Astrocyte (in vitro differentiated cells and primary cell): ENCODE measurements around the gene SYT17. TPM values are rescaled to one million over a fixed set of nuclear protein-coding genes. Genes with fewer than 3 reads are reported as not detected.

Source experiments
- DNase-seq: peaks from one replicate; pipeline ENCODE4 v3.0.0-alpha.2; 2010; ENCODE audit warnings: low read depth
- FAIRE-seq: peaks from 2 replicates; lab custom pipeline; 2011; peaks lifted over from hg19 to GRCh38; lab: Jason Lieb, UNC
- H2AFZ ChIP-seq: 2 replicates; pipeline ENCODE4 v1.6.0; 2012; ENCODE audit warnings: low read depth, low read length, inconsistent platforms
- H3K27ac ChIP-seq: 2 replicates; pipeline ENCODE4 v1.5.1; 2011; ENCODE audit warnings: low read depth, low read length, inconsistent platforms
- H3K27me3 ChIP-seq: 2 replicates; pipeline ENCODE4 v1.6.0; 2011; ENCODE audit warnings: low read length, inconsistent platforms; ENCODE audit not compliant: insufficient read depth
- H3K36me3 ChIP-seq: 2 replicates; pipeline ENCODE4 v1.5.1; 2011; ENCODE audit warnings: low read length, inconsistent platforms; ENCODE audit not compliant: insufficient read depth
- H3K4me1 ChIP-seq: 2 replicates; pipeline ENCODE4 v1.5.1; 2011; ENCODE audit warnings: low read length, inconsistent platforms; ENCODE audit not compliant: insufficient read depth
- H3K4me2 ChIP-seq: 2 replicates; pipeline ENCODE4 v1.6.0; 2012; ENCODE audit warnings: low read length, inconsistent platforms
- H3K4me3 ChIP-seq: 2 replicates; pipeline ENCODE4 v1.5.1; 2011; ENCODE audit warnings: low read depth, mild to moderate bottlenecking, low read length, inconsistent platforms; ENCODE audit not compliant: insufficient read depth
- H3K79me2 ChIP-seq: 2 replicates; pipeline ENCODE4 v1.6.0; 2012; ENCODE audit warnings: mild to moderate bottlenecking, low read length, inconsistent platforms; ENCODE audit not compliant: insufficient read depth
- H3K9ac ChIP-seq: 2 replicates; pipeline ENCODE4 v1.6.0; 2012; ENCODE audit warnings: mild to moderate bottlenecking, low read length, inconsistent platforms
- H3K9me3 ChIP-seq: 2 replicates; pipeline ENCODE4 v1.5.1; 2012; ENCODE audit warnings: low read depth, mild to moderate bottlenecking, low read length, inconsistent platforms; ENCODE audit not compliant: insufficient read depth
- H4K20me1 ChIP-seq: 2 replicates; pipeline ENCODE4 v1.6.0; 2012; ENCODE audit warnings: low read length, inconsistent platforms; ENCODE audit not compliant: insufficient read depth
- H3K27ac Mint-ChIP-seq: one replicate; pipeline ENCODE4 v1.8.0; 2021; ENCODE audit warnings: mild to moderate bottlenecking, mixed read lengths; ENCODE audit not compliant: unreplicated experiment
- H3K27me3 Mint-ChIP-seq: one replicate; pipeline ENCODE4 v1.8.0; 2021; ENCODE audit warnings: low read depth, mixed read lengths; ENCODE audit not compliant: unreplicated experiment
- H3K36me3 Mint-ChIP-seq: one replicate; pipeline ENCODE4 v1.8.0; 2021; ENCODE audit warnings: low read depth, mixed read lengths; ENCODE audit not compliant: unreplicated experiment
- H3K4me1 Mint-ChIP-seq: one replicate; pipeline ENCODE4 v1.8.0; 2021; ENCODE audit warnings: low read depth, mixed read lengths; ENCODE audit not compliant: unreplicated experiment
- H3K4me3 Mint-ChIP-seq: one replicate; pipeline ENCODE4 v1.8.0; 2021; ENCODE audit warnings: mild to moderate bottlenecking, moderate library complexity, mixed read lengths; ENCODE audit not compliant: unreplicated experiment
- H3K9me3 Mint-ChIP-seq: one replicate; pipeline ENCODE4 v1.8.0; 2021; ENCODE audit warnings: mild to moderate bottlenecking, mixed read lengths; ENCODE audit not compliant: unreplicated experiment
- CTCF ChIP-seq: IDR thresholded peaks from 2 replicates; pipeline ENCODE4 v1.5.1; 2011; ENCODE audit warnings: low read depth, mild to moderate bottlenecking, inconsistent platforms, low read length, moderate library complexity; ENCODE audit not compliant: insufficient read depth
- EZH2 ChIP-seq: IDR thresholded peaks from 2 replicates; pipeline ENCODE4 v1.6.1; 2012; ENCODE audit warnings: mild to moderate bottlenecking, low read length, inconsistent platforms; ENCODE audit not compliant: insufficient read depth
- total RNA-seq: library from RNA; stranded (reverse); gene quantifications from 2 replicates; pipeline ENCODE4 v1.2.1, GENCODE V29; 2021

SYT17 gene
- total RNA-seq, 1 donor from 2014 or later = 4.8 TPM

DNA sequence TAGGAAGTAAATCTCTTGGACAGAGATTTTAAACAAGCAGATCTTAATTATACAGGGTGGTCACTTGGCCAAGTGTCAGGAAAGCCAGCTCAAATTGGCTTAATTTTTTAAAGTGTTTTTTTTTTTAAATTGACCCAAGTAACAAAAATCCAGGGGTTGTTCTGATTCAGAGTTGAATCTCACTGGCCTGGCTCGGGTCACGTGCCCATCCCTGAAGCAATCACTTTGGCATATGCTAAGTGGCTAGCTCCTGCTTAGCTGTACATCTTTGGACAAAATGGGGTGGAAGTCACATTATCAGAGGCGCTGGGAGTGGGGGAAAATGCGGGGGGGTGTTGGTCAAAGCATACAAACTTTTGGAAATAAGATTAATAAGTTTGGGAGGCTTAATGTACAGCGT lies 141.1 kb downstream of the SYT17 start:
- Histone ChIP-seq H4K20me1 (no peaks in the 10 kb centered on the region), H3K4me1 (no peaks in the 10 kb centered on the region), H3K4me3 (no peak overlapping the region), H3K79me2 (no peaks in the 10 kb centered on the region), H3K9me3 (no peaks in the 10 kb centered on the region), H3K36me3 (no peaks in the 10 kb centered on the region), H3K4me2 (no peak overlapping the region), H3K27ac (no peak overlapping the region), H3K9ac (no peak overlapping the region), H2AFZ (no peak overlapping the region), H3K27me3 (no peaks in the 10 kb centered on the region)
- peaks cover 3% of the 10 kb centered on the region for H3K9me3 Mint-ChIP-seq
- FAIRE-seq (no peak), DNase-seq (no peak)
- H3K27ac Mint-ChIP-seq = no peak overlapping the region
- no peak for TF ChIP-seq EZH2
- H3K27me3 Mint-ChIP-seq = peaks cover 5% of the 10 kb centered on the region
- H3K36me3 Mint-ChIP-seq = no peaks in the 10 kb centered on the region
- no peak overlapping the region for H3K4me3 Mint-ChIP-seq
- no peaks in the 10 kb centered on the region for H3K4me1 Mint-ChIP-seq

GRCh38 chr16:19314718-19315425 lies 146.8 kb downstream of the SYT17 start:
- Histone ChIP-seq H3K4me1 (no peaks in the 10 kb centered on the region), H3K9me3 (no peaks in the 10 kb centered on the region), H3K4me2 (no peak overlapping the region), H4K20me1 (no peaks in the 10 kb centered on the region), H3K4me3 (no peak overlapping the region), H3K9ac (no peak overlapping the region), H3K27ac (no peak overlapping the region), H2AFZ (no peak overlapping the region), H3K36me3 (no peaks in the 10 kb centered on the region), H3K27me3 (no peaks in the 10 kb centered on the region), H3K79me2 (no peaks in the 10 kb centered on the region)
- DNase-seq = no peak
- FAIRE-seq = no peak
- Mint-ChIP-seq H3K27me3 (peaks cover 6% of the 10 kb centered on the region), H3K9me3 (peaks cover 3% of the 10 kb centered on the region), H3K27ac (no peak overlapping the region), H3K4me3 (no peak overlapping the region), H3K4me1 (no peaks in the 10 kb centered on the region), H3K36me3 (no peaks in the 10 kb centered on the region)
- TF ChIP-seq CTCF = no peak
- no peak for TF ChIP-seq EZH2

DNA sequence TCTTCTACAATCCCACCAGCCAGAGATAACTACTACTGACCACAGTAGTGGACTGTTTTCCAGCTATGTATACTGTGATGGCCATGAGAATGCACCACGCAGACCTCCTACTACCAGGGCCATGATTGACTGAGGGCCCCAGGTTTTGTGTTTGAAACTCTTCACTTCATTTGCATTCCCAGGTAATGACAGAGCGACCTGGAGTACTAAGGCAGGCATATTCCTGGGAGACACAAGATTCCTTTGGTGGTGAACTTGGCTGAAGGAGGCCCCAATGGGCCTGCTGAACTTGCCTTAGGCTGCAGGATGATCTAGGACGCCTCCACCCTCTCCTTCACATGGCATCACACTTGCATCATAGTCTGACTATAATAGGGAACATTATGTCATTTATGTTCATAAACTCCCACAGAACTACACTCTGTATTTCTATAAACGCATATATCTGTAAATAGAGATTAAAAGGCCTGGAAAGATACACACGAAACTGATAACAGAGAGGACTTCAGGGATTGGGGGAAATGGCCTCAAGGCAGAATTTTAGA lies 147.9 kb downstream of the SYT17 start:
- FAIRE-seq (no peak), DNase-seq (no peak)
- Mint-ChIP-seq H3K9me3 (peaks cover 3% of the 10 kb centered on the region), H3K36me3 (no peaks in the 10 kb centered on the region), H3K4me1 (no peaks in the 10 kb centered on the region), H3K4me3 (no peak overlapping the region), H3K27me3 (peaks cover 14% of the 10 kb centered on the region), H3K27ac (no peak overlapping the region)
- no peak overlapping the region for H3K4me3 ChIP-seq
- no peak overlapping the region for H2AFZ ChIP-seq
- no peaks in the 10 kb centered on the region for H3K27me3 ChIP-seq
- H3K9ac ChIP-seq = no peak overlapping the region
- no peaks in the 10 kb centered on the region for H4K20me1 ChIP-seq
- no peaks in the 10 kb centered on the region for H3K36me3 ChIP-seq
- no peaks in the 10 kb centered on the region for H3K4me1 ChIP-seq
- H3K79me2 ChIP-seq = no peaks in the 10 kb centered on the region
- H3K27ac ChIP-seq = no peak overlapping the region
- no peak for TF ChIP-seq CTCF
- TF ChIP-seq EZH2 = no peak
- no peaks in the 10 kb centered on the region for H3K9me3 ChIP-seq
- H3K4me2 ChIP-seq = no peak overlapping the region
